HG03460 (cell line): Measurements from ENCODE around the gene DLEC1.
"Not testable (repeated sequence)": the region's sequence is repeated elsewhere in the genome, so short reads cannot be mapped to it uniquely, and the experiment has no call there.

ENCODE experiments used
- ATAC-seq: cut with Tn5 transposase; IDR thresholded peaks from one replicate; pipeline ENCODE4 v1.9.1; 2021; ENCODE audit not compliant: unreplicated experiment

The DLEC1 gene

GRCh38 chr3:38135621-38136277, 96.7 kb downstream of the DLEC1 start:
- ATAC-seq, result not testable (repeated sequence)

DNA sequence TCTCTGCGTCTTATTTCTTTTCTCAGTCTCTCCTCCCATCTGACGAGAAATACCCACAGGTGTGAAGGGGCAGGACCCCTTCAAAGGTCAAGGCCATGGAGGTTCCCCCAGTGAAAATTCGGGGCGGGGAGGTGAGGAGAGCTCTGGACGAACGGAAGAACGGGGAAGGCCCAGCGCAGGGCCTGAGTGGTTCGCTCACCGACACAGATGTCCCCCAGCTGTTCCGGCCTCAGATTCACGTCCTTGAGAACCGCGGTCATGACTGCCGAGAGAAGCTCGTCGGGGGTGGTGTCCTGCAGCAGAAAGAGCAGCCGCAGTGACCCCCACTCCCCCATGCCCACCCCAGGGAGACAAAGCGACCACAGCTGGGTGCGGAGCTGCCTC, 97.4 kb downstream of the DLEC1 start:
- peak; percentile 16 for ATAC-seq

DNA sequence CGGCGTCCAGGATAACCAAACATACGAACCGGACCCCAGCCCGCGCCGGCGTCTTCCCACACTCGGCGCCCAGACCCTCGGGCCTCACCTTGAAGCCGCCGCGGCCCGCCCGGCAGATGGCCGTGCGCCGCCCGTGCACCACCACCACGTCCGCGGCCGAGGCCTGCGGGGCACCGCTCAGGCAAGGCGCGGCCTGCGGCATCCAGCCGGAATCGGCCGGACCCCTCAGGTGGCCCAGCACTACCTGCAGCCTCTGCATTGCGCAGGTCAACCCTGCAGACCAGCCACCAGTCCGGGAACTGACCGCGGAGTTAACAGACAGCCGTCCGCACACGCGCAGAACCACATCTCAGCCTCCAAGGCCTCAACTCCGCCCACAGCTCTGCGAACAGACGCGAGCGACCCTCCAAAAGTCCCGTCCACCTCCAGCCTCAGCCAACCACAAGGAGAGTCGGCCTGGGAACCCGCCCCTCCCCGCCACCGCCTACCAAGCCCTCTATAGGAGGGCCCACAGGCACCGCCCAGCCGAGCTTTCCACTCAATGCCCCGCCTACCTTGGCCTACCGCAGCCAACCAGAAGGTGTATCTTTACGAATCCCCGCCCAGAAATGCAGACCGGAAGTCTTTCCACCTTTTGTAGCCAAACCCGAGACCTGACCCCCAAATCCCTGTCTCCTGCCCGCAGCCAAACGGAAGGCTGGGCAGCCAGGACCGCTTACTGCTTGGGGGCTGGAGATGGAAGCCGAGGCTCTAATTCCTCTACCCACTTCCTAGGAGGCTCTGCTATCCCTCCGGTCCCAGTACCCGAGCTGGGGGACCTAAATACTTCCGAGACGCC, 98.0 kb downstream of the DLEC1 start, which contains the start of gene ACAA1:
Gene ACAA1 (minus strand): TSS at position 351 of the 838 bp plus-strand sequence. CDS start 92 bp downstream, at position 259.
- ATAC-seq, result peak; percentile 80

- ATAC-seq, result no peak
Observed at GRCh38 chr3:38137615-38138348, 98.8 kb downstream of the DLEC1 start.

GRCh38 chr3:38138349-38139190, 99.6 kb downstream of the DLEC1 start, which contains the start of gene MYD88:
TSS of gene MYD88 (plus strand) at chr3:38138661. CDS start at chr3:38138701, 40 bp downstream.
- ATAC-seq, result peak; percentile 37

- ATAC-seq, result no peak
Observed at GRCh38 chr3:38139191-38139590, 100.2 kb downstream of the DLEC1 start.

- no peak for ATAC-seq
Observed at GRCh38 chr3:38139652-38140051, 100.6 kb downstream of the DLEC1 start.

DNA sequence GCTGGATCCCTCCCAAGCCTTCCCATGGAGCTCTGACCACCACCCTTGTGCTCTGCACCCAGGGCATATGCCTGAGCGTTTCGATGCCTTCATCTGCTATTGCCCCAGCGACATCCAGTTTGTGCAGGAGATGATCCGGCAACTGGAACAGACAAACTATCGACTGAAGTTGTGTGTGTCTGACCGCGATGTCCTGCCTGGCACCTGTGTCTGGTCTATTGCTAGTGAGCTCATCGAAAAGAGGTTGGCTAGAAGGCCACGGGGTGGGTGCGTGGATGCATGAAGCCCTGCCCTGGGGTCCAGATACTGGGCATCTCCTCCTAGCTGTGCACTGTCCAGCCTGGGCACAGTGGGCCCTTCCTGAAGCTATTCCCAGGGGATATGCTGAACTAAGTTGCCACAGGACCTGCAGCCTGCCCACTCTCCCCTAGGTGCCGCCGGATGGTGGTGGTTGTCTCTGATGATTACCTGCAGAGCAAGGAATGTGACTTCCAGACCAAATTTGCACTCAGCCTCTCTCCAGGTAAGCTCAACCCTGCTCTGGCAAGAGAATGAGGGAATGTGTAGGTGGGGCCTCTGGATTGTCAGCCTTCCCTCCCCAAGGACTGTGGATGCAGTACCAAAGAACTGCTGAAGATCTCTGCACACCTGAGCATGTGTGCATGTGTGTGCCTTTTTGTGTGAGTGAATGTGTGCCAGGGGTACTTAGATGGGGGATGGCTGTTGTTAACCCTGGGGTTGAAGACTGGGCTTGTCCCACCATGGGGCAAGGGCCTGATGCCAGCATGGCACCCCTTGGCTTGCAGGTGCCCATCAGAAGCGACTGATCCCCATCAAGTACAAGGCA, 101.5 kb downstream of the DLEC1 start:
- ATAC-seq, result no peak

DNA sequence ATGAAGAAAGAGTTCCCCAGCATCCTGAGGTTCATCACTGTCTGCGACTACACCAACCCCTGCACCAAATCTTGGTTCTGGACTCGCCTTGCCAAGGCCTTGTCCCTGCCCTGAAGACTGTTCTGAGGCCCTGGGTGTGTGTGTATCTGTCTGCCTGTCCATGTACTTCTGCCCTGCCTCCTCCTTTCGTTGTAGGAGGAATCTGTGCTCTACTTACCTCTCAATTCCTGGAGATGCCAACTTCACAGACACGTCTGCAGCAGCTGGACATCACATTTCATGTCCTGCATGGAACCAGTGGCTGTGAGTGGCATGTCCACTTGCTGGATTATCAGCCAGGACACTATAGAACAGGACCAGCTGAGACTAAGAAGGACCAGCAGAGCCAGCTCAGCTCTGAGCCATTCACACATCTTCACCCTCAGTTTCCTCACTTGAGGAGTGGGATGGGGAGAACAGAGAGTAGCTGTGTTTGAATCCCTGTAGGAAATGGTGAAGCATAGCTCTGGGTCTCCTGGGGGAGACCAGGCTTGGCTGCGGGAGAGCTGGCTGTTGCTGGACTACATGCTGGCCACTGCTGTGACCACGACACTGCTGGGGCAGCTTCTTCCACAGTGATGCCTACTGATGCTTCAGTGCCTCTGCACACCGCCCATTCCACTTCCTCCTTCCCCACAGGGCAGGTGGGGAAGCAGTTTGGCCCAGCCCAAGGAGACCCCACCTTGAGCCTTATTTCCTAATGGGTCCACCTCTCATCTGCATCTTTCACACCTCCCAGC, 102.4 kb downstream of the DLEC1 start:
- no peak for ATAC-seq

DNA sequence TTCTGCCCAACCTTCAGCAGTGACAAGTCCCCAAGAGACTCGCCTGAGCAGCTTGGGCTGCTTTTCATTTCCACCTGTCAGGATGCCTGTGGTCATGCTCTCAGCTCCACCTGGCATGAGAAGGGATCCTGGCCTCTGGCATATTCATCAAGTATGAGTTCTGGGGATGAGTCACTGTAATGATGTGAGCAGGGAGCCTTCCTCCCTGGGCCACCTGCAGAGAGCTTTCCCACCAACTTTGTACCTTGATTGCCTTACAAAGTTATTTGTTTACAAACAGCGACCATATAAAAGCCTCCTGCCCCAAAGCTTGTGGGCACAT, 102.9 kb downstream of the DLEC1 start:
- ATAC-seq, result no peak

GRCh38 chr3:38142959-38143358, 104.0 kb downstream of the DLEC1 start:
- no peak for ATAC-seq

DNA sequence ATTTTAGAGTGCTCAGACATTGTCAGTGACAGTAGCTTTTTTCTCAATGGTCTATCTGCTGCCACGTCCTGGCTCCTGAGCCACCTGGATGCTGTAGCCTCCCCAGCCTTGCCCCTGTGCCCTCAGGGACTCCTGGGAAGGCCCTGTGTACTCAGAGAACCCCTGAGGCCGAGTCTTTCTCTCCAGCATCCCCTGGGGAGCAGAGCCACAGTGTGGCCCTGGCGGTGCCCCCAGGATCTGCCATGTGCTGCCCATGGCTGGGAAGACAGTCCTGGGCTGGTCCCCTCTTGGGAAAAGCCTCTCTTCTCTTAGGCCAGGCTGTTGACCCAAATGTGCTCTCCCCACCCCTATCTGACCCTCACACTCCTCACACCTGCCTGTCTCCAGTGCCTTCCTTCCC, 104.5 kb downstream of the DLEC1 start:
- no peak for ATAC-seq

- ATAC-seq, result no peak
Observed at GRCh38 chr3:38146504-38146903, 107.5 kb downstream of the DLEC1 start.

DNA sequence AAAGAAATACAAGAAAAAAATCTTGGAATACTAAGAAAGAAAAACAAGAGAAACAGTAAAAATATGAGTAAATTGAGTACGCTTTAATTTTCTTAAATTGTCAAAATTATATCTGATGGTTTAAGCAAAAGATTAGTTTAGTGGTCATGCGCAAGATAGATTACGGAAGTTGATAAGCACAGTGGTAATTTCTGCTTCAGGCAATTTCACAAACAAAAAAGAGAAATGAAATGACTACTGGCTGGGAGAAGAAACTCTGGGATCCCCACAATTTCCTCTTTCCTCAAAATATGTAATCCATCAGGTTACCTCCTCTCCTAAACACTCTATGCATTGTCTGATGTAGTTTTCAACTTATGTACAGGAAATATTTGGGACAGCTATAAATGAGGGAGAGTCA, 108.4 kb downstream of the DLEC1 start:
- ATAC-seq, result no peak

GRCh38 chr3:38148311-38148882, 109.4 kb downstream of the DLEC1 start:
- no peak for ATAC-seq

- no peak for ATAC-seq
Observed at GRCh38 chr3:38149708-38150107, 110.7 kb downstream of the DLEC1 start.

DNA sequence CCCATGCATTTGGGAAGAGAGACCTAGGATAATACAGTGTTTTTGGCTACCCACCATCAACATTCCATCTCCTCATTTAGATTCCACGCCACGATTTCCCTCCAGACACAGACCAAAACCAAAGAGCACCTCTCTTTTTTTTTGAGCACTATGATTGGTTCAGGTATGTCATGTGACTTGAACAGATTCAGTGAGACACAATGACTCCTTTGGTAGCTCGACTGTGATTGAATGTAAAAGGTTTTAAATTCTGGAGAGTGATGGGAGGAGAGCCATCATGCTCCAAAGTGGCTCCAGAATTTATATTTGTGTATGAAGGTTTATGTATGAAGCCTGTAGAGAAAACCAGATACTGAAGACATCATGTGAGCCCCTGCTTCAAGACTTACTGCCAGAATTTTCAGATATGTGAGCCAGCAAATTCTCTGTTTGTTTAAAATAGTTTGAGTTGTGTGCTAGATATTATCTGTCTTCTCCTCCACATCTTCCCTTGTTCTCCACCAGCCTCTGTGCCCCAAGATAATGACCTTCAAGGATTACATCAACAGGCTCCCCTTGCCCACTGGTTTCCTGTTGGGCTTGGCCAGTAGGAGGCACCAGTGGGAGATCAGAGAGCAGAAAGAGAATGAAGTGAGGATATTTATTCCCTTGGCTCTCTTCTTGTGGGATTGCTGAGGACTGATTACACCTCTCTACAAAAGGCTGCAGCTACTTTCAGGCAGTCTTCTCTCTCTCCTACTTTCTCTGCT, 111.9 kb downstream of the DLEC1 start:
- no peak for ATAC-seq

DNA sequence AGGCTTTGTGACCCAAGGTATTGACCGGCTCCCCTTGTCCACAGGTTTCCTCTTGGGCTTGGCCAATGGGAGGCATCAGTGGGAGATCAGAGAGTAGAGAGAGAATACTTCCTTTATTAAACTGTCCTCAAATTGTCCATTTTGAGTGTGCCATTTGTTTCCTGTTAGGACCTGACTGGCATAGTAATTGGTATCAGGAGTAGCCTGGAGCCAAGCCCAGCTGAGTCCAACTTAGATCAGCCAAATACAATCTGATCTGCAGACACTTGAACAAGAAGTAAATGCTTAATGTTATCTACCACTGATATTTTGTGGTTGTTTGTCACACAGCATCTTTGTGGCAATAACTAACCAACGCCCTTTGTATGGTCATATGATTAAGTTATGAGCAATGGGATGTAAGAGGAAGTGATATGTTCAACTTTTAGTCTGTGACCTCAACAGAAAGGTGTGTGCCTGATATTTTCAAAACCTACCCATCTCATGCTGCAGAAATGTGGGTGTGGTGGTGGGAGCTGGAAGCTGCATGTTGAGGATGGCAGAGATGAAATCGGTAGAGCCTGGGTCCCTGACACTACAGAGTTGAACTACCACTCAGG, 112.8 kb downstream of the DLEC1 start:
- no peak for ATAC-seq
